ENCODE data around the gene MYO5B. TPM values are rescaled to one million over a fixed set of nuclear protein-coding genes. Genes with fewer than 3 reads are reported as not detected.

Gene MYO5B
- polyA plus RNA-seq, 2 of the 4 experiments (the other 2 are of a cell fraction), result 6.4 to 18.4 TPM

- 44% methylated on average over 3 of the region's 3 CpGs for WGBS (ENCODE audit: missing lambda C conversion rate)
- ChIA-PET POLR2A (no interaction called here), CTCF (interaction anchor here (2.0 kb wide), 1 partner anchor 8 kb away, joined by 7 read pairs; the partner anchor contains the start of gene MYO5B)
- no peak for DNase-seq (ENCODE audit: low read depth in 1 of 2, low spot score in 1 of 2)
- Histone ChIP-seq H3K27ac (no peak overlapping the region), H3K4me1 (no peaks in the 10 kb centered on the region), H3K4me2 (no peak overlapping the region), H3K4me3 (no peak overlapping the region), H3K9me3 (no peaks in the 10 kb centered on the region)
- ATAC-seq, result no peak
- FAIRE-seq, result no peak
- TF ChIP-seq MAZ (IDR thresholded peaks at IDR 0.05; ENCODE audit: borderline replicate concordance, low read depth, low read length), result no peak
- no peak for TF ChIP-seq RARB (CRISPR knock-in tag; IDR thresholded peaks at IDR 0.05)
- no peak for TF ChIP-seq TFCP2L1 (CRISPR knock-in tag; IDR thresholded peaks at IDR 0.05)
- no peak for TF ChIP-seq NFE2L2 (conservative IDR thresholded peaks at IDR 0.05; ENCODE audit: low read length)
- TF ChIP-seq PHF8 (IDR thresholded peaks at IDR 0.05; ENCODE audit: borderline replicate concordance, low read depth), result no peak
- no peak for TF ChIP-seq KDM5A (IDR thresholded peaks at IDR 0.05)
- TF ChIP-seq ZSCAN20 (CRISPR knock-in tag; IDR thresholded peaks at IDR 0.05), result no peak
- no peak for TF ChIP-seq HOXB5 (CRISPR knock-in tag; IDR thresholded peaks at IDR 0.05)
- TF ChIP-seq CHD2 (IDR thresholded peaks at IDR 0.05; ENCODE audit: low read length, partially characterized antibody), result no peak
- no peak for TF ChIP-seq PBX3 (IDR thresholded peaks at IDR 0.05)
- TF ChIP-seq ZC3H11A (IDR thresholded peaks at IDR 0.05), result no peak
Measured at GRCh38 chr18:50187659-50188058, 7.3 kb downstream of the MYO5B start.

- ChIA-PET CTCF (interaction anchor here (1.4 to 2.0 kb wide), 2 partner anchors 9 to 18 kb away, joined by 4 to 7 read pairs; partner anchors contain the start of gene MYO5B), POLR2A (no interaction called here)
- no peak for FAIRE-seq
Measured at GRCh38 chr18:50186385-50186784, 8.6 kb downstream of the MYO5B start.

GRCh38 chr18:50183556-50183955 lies 11.4 kb downstream of the MYO5B start:
- WGBS (ENCODE audit: missing lambda C conversion rate), result 17% methylated on average over 5 of the region's 5 CpGs
- Histone ChIP-seq H3K4me3 (no peak overlapping the region), H3K4me1 (no peaks in the 10 kb centered on the region), H3K27ac (no peak overlapping the region), H3K4me2 (no peak overlapping the region), H3K9me3 (no peaks in the 10 kb centered on the region)
- FAIRE-seq (no peak), ATAC-seq (no peak), DNase-seq (ENCODE audit: low read depth in 1 of 2, low spot score in 1 of 2) (no peak)
- ChIA-PET CTCF (interaction anchor here (1.5 kb wide), 1 partner anchor 21 kb away, joined by 3 read pairs; no protein-coding TSS in a partner anchor), POLR2A (no interaction called here)
- no peak for TF ChIP-seq ZFP36 (IDR thresholded peaks at IDR 0.05; ENCODE audit: borderline replicate concordance, partially characterized antibody)
- no peak for TF ChIP-seq RCOR1 (IDR thresholded peaks at IDR 0.05; ENCODE audit: low read depth, low read length)
- TF ChIP-seq FOSL2 (IDR thresholded peaks at IDR 0.05), result no peak
- TF ChIP-seq FOSL2 (CRISPR knock-in tag; IDR thresholded peaks at IDR 0.05), result no peak
- TF ChIP-seq HOXB5 (CRISPR knock-in tag; IDR thresholded peaks at IDR 0.05), result no peak
- TF ChIP-seq NR3C1 (IDR thresholded peaks at IDR 0.05), result no peak
- no peak for TF ChIP-seq HMGXB4 (CRISPR knock-in tag; IDR thresholded peaks at IDR 0.05; ENCODE audit: borderline replicate concordance)
- no peak for TF ChIP-seq KDM1A (IDR thresholded peaks at IDR 0.05; ENCODE audit: low read depth)
- TF ChIP-seq USF2 (IDR thresholded peaks at IDR 0.05), result no peak
- no peak for TF ChIP-seq GATA3 (IDR thresholded peaks at IDR 0.05; ENCODE audit: borderline replicate concordance)
- no peak for TF ChIP-seq EP300 (IDR thresholded peaks at IDR 0.05)
- TF ChIP-seq SMC3 (IDR thresholded peaks at IDR 0.05), result no peak
- TF ChIP-seq HEYL (CRISPR knock-in tag; IDR thresholded peaks at IDR 0.05), result no peak
- no peak for TF ChIP-seq ATOH8 (CRISPR knock-in tag; IDR thresholded peaks at IDR 0.05; ENCODE audit: low read depth)
- TF ChIP-seq EHMT2 (IDR thresholded peaks at IDR 0.05; ENCODE audit: low read depth), result no peak
- no peak for TF ChIP-seq HES2 (IDR thresholded peaks at IDR 0.05)

More at GRCh38 chr18:50186385-50186784, 8.6 kb downstream of the MYO5B start:
- Histone ChIP-seq H3K4me3 (no peak overlapping the region), H3K4me1 (no peaks in the 10 kb centered on the region), H3K27ac (no peak overlapping the region), H3K9me3 (no peaks in the 10 kb centered on the region), H3K4me2 (no peak overlapping the region)
- ATAC-seq (no peak), DNase-seq (ENCODE audit: low read depth in 1 of 2, low spot score in 1 of 2) (no peak)
- 64% methylated on average over 1 of the region's 1 CpG for WGBS (ENCODE audit: missing lambda C conversion rate)
- TF ChIP-seq HOXA7 (CRISPR knock-in tag; IDR thresholded peaks at IDR 0.05) (no peak), ZC3H11A (IDR thresholded peaks at IDR 0.05) (no peak), HOXB5 (CRISPR knock-in tag; IDR thresholded peaks at IDR 0.05) (no peak), EHF (CRISPR knock-in tag; IDR thresholded peaks at IDR 0.05) (no peak), EP300 (IDR thresholded peaks at IDR 0.05) (no peak), CEBPB (IDR thresholded peaks at IDR 0.05) (no peak), EHMT2 (IDR thresholded peaks at IDR 0.05; ENCODE audit: low read depth) (no peak), CBX8 (IDR thresholded peaks at IDR 0.05) (no peak), RARB (CRISPR knock-in tag; IDR thresholded peaks at IDR 0.05) (no peak), GATA3 (IDR thresholded peaks at IDR 0.05; ENCODE audit: borderline replicate concordance) (no peak), NPAS2 (CRISPR knock-in tag; IDR thresholded peaks at IDR 0.05; ENCODE audit: borderline replicate concordance) (no peak), ZFP36 (IDR thresholded peaks at IDR 0.05; ENCODE audit: borderline replicate concordance, partially characterized antibody) (no peak), TFCP2L1 (CRISPR knock-in tag; IDR thresholded peaks at IDR 0.05) (no peak), NR3C1 (IDR thresholded peaks at IDR 0.05) (no peak), POLR2A (IDR thresholded peaks at IDR 0.05; ENCODE audit: low read length) (no peak), ZSCAN20 (CRISPR knock-in tag; IDR thresholded peaks at IDR 0.05) (no peak)

Measured in A549 (cell line).